HEK293 (cell line): Measurements from ENCODE around the gene CAPN1.

Experiments
- CTCF ChIP-seq: fragments of 450-650 bp; formaldehyde crosslinking; IDR thresholded peaks from 2 replicates; pipeline ENCODE4 v1.5.1; 2016; ENCODE audit warnings: missing biosample characterization, missing genetic modification characterization
- HOXC10 ChIP-seq: sonication (generic); formaldehyde crosslinking; IDR thresholded peaks from 2 replicates; pipeline ENCODE4 v1.8.1; 2023; ENCODE audit warnings: mild to moderate bottlenecking, missing genetic modification reagents
- IKZF3 ChIP-seq: fragments of 450-650 bp; IDR thresholded peaks from 2 replicates; pipeline ENCODE4 v1.5.0; 2018; ENCODE audit warnings: missing biosample characterization, mild to moderate bottlenecking, missing genetic modification characterization, moderate library complexity
- MZF1 ChIP-seq: fragments of 450-650 bp; formaldehyde crosslinking; IDR thresholded peaks from 2 replicates; pipeline ENCODE4 v1.5.1; 2017; ENCODE audit warnings: missing biosample characterization, missing genetic modification characterization, borderline replicate concordance
- SALL2 ChIP-seq: fragments of 450-650 bp; formaldehyde crosslinking; IDR thresholded peaks from 2 replicates; pipeline ENCODE4 v1.5.0; 2017; ENCODE audit warnings: missing biosample characterization, mild to moderate bottlenecking, missing genetic modification characterization, borderline replicate concordance
- YY1 ChIP-seq: fragments of 450-650 bp; formaldehyde crosslinking; IDR thresholded peaks from 2 replicates; pipeline ENCODE4 v1.5.1; 2018; ENCODE audit warnings: missing biosample characterization, missing genetic modification characterization
- ZNF133 ChIP-seq: fragments of 450-650 bp; formaldehyde crosslinking; IDR thresholded peaks from 2 replicates; pipeline ENCODE4 v1.5.1; 2016; ENCODE audit warnings: missing biosample characterization, missing genetic modification characterization
- ZNF239 ChIP-seq: fragments of 450-650 bp; formaldehyde crosslinking; IDR thresholded peaks from 2 replicates; pipeline ENCODE4 v1.5.1; 2016; ENCODE audit warnings: missing biosample characterization, missing genetic modification characterization
- ZNF274 ChIP-seq, 2 experiments: fragments of 200-500 bp in 1 of 2; fragments of 450-650 bp in 1 of 2; sonication (Bioruptor generic) in 1 of 2; formaldehyde crosslinking in 1 of 2; IDR thresholded peaks; 2 replicates each; pipeline versions ENCODE4 v1.5.1 to v1.6.1; 2014 to 2016; ENCODE audit warnings: borderline replicate concordance in 1 of 2, inconsistent platforms in 1 of 2, low read length in 1 of 2, missing biosample characterization in 1 of 2, missing genetic modification characterization in 1 of 2
- ZNF707 ChIP-seq: fragments of 450-650 bp; formaldehyde crosslinking; IDR thresholded peaks from 2 replicates; pipeline ENCODE4 v1.5.1; 2016; ENCODE audit warnings: missing biosample characterization, missing genetic modification characterization

GRCh38 chr11:65260756-65261590 is 79.2 kb downstream of the CAPN1 start:
- no peak for TF ChIP-seq CTCF (tag by site-specific recombination)
- no peak for TF ChIP-seq HOXC10
- no peak for TF ChIP-seq IKZF3 (tag by site-specific recombination)
- no peak for TF ChIP-seq ZNF133 (tag by site-specific recombination)
- TF ChIP-seq MZF1 (tag by site-specific recombination), result no peak
- no peak for TF ChIP-seq ZNF239
- no peak for TF ChIP-seq YY1
- TF ChIP-seq ZNF274 (IDR thresholded peaks at IDR 0.05; ENCODE audit: low read length), result no peak
- no peak for TF ChIP-seq ZNF274 (tag by site-specific recombination; IDR thresholded peaks at IDR 0.05; ENCODE audit: borderline replicate concordance)
- no peak for TF ChIP-seq SALL2 (tag by site-specific recombination)
- TF ChIP-seq ZNF707 (tag by site-specific recombination), result no peak
